Muscle layer of colon (tissue), 2 donors: ENCODE measurements around the gene B4GALT2.
A peak's percentile ranks its signal among the peaks of the same experiment; 100 is the strongest.

Source experiments
- H3K27ac ChIP-seq: one replicate; pipeline ENCODE4 v1.7.0; 2013; ENCODE audit warnings: low read depth, mild to moderate bottlenecking, low read length, moderate library complexity
- H3K27me3 ChIP-seq, 2 donors: one replicate each; pipeline ENCODE4 v1.7.0; 2013; ENCODE audit warnings: low read length in 2 of 2, mild to moderate bottlenecking in 2 of 2; ENCODE audit not compliant: insufficient read depth in 2 of 2, control insufficient read depth in 1 of 2
- H3K36me3 ChIP-seq: one replicate; pipeline ENCODE4 v1.7.0; 2013; ENCODE audit warnings: mild to moderate bottlenecking, low read length; ENCODE audit not compliant: insufficient read depth
- H3K4me1 ChIP-seq: one replicate; pipeline ENCODE4 v1.7.0; 2013; ENCODE audit warnings: mild to moderate bottlenecking, low read length; ENCODE audit not compliant: insufficient read depth
- H3K4me3 ChIP-seq, 2 donors: one replicate each; pipeline ENCODE4 v1.7.0; 2013; ENCODE audit warnings: low read length in 2 of 2, low read depth in 1 of 2, mild to moderate bottlenecking in 1 of 2, moderate library complexity in 1 of 2
- H3K9ac ChIP-seq: one replicate; pipeline ENCODE4 v1.7.0; 2013; ENCODE audit warnings: low read length
- H3K9me3 ChIP-seq: one replicate; pipeline ENCODE4 v1.7.0; 2013; ENCODE audit warnings: mild to moderate bottlenecking, low read length
- donor health status: abdominal sarcoma.
- donor health status: Adenocarcinoma of cecum.

The B4GALT2 gene

DNA sequence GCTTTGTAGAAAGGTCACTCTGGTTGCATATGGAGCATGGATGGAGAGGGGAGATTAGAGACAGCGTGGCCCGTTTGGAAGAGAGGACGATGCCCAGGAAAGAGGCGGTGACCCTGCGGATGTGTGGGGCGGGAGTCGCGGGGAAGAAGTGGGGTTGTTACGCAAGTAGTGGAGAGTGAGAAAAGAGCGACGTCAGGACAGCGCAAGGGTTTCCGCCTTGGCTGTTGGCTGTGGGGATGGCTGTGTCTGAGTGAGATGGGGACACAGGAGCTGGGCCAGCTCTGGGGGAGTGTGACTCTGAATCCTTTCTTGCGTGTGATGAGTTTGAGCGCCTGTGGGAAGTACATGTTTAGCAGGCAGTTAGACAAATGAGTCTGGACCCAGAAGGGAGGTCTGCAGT, 3.8 kb downstream of the B4GALT2 start:
- Histone ChIP-seq H3K9me3 (no peaks in the 10 kb centered on the region), H3K27ac (no peak overlapping the region), H3K9ac (no peak overlapping the region), H3K36me3 (peaks cover 14% of the 10 kb centered on the region), H3K27me3 (no peaks in the 10 kb centered on the region), H3K4me1 (peaks cover 22% of the 10 kb centered on the region), H3K4me3 (no peak overlapping the region)

DNA sequence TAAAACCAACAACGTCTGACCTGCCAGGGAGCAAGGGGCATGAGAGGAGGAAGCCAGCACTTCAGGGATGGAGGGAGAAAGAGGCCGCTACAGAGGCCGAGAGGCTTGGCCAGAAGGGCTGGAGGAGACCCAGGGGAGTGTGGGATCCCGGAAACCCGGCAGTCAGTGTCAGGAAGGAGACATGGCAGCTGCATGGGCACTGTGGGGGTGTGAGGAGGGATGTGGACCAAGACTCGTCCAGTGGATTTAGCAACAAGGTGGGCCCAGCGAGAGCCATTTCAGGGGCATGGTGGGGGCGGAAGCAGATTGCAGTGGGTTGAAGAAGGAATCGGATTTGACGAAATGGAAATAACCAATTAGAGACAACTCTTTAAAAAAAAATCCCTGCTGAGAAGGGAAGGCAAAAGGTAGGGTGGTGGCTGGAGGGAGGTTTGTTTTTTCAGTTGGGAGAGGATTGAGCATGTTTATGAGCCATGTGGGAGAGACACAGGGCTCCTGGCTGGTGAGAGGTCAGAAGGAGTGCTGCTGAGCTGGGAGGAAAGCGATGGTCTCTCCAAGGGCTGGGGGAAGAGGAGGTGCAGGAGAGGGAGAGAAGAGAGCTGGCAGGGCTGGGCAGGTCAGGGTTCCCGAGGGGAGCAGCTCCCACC, 4.4 kb downstream of the B4GALT2 start:
- Histone ChIP-seq H3K9ac (no peak overlapping the region), H3K27me3 (no peaks in the 10 kb centered on the region), H3K27ac (no peak overlapping the region), H3K9me3 (no peaks in the 10 kb centered on the region), H3K4me1 (peaks cover 16% of the 10 kb centered on the region), H3K36me3 (peaks cover 8% of the 10 kb centered on the region), H3K4me3 (no peak overlapping the region)

DNA sequence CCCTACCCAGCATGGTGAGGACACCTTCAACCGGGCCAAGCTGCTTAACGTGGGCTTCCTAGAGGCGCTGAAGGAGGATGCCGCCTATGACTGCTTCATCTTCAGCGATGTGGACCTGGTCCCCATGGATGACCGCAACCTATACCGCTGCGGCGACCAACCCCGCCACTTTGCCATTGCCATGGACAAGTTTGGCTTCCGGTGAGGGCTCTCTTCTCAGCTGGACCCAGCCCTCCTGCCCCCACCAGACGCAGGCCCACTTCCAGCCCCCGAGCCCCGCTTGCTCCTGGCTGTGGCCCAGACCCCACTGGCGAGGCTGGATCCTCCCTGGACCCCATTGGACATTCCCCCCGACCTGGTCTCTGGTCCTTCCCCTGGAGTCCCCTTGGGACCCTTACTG, 5.8 kb downstream of the B4GALT2 start:
- no peaks in the 10 kb centered on the region for H3K9me3 ChIP-seq
- no peak overlapping the region for H3K9ac ChIP-seq
- H3K4me3 ChIP-seq, result no peak overlapping the region
- H3K27ac ChIP-seq, result no peak overlapping the region
- H3K27me3 ChIP-seq, result no peaks in the 10 kb centered on the region
- peaks cover 8% of the 10 kb centered on the region for H3K36me3 ChIP-seq
- H3K4me1 ChIP-seq, result peaks cover 11% of the 10 kb centered on the region

DNA sequence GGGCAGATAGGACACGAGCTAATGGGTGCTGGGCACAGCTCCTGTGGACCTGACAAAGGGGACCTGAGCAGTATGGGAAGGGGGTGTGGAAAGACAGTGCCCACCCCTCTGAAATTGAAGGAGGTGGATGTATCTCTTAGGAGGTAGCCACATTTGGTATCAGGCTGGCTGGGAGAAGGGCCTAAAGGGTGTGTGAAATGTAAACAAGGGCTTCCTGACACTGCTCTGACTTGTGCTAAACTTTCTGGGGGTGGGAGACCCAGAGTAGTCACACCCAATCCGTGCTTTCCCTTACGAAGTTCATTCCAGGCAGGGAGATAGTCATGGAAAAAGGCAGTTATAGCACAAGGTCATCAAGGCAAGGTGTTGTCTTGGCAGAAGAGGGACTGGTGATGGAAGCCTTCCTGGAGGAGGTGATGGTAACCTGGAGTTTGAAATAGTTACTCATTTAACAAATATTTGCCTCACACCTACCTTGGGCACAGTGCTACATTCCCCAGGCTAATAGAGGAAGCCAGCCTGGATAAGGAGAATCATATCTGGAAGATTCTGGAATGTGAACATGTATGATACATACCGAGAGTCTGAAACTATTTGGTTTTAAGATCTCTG, 7.1 kb downstream of the B4GALT2 start:
- H3K4me3 ChIP-seq, result no peak overlapping the region
- peaks cover 8% of the 10 kb centered on the region for H3K36me3 ChIP-seq
- H3K9me3 ChIP-seq, result no peaks in the 10 kb centered on the region
- H3K27ac ChIP-seq, result no peak overlapping the region
- H3K9ac ChIP-seq, result no peak overlapping the region
- H3K4me1 ChIP-seq, result peaks cover 9% of the 10 kb centered on the region
- no peaks in the 10 kb centered on the region for H3K27me3 ChIP-seq

DNA sequence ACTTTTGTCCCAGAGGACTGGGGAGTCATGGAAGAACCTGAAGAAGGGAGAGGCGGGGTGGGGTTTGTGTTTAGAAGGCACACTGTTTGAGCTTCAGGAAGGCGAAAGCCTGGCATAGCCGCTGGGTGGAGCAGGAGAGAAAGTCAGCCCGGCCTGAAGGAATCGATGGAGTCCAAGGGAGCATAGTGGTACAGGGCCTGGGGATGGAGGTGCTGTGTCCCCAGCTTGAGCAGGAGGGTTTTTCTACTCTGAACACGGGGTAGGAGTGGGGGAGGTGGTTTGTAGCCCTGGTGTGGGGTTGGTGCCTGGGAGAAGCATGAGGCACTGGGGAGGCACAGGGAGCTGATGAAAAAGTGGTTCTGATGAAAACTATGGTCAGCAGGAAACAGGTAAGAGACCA, 7.7 kb downstream of the B4GALT2 start:
- Histone ChIP-seq H3K9ac (no peak overlapping the region), H3K36me3 (peaks cover 8% of the 10 kb centered on the region), H3K27ac (no peak overlapping the region), H3K4me3 (no peak overlapping the region), H3K27me3 (no peaks in the 10 kb centered on the region), H3K4me1 (peaks cover 11% of the 10 kb centered on the region), H3K9me3 (no peaks in the 10 kb centered on the region)

DNA sequence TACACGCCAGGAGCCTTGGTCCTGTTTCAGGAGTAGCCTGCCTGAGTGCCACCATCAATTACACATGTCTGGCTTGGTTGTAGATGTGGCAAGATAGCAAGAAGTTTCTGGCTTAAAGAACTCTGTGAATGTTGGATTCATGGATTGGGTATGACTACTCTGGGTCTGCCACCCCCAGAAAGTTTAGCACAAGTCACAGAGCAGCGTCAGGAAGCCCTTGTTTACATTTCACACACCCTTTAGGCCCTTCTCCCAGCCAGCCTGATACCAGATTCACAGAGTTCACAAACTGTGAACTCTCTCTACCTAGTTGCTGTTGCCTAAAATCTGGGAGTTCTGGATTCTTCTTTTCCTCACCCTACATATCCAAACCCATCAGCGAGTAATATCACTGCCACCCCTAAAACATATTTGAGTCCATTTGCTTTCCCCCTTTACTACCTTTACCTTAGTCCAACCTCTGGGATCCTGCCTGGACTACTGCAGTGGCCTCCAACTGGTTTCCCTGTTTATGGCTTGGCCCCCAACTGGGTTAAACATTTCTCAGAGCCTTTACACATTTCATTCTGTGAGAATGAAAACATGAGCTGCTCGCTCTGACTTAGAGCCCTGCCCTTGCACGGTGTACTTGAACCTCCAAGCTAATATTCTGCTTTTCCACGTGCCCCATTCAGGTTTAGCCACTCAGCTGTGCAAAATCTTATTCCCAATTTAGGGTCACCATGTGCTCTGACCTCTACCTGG, 8.3 kb downstream of the B4GALT2 start:
- H3K9ac ChIP-seq, result no peak overlapping the region

DNA sequence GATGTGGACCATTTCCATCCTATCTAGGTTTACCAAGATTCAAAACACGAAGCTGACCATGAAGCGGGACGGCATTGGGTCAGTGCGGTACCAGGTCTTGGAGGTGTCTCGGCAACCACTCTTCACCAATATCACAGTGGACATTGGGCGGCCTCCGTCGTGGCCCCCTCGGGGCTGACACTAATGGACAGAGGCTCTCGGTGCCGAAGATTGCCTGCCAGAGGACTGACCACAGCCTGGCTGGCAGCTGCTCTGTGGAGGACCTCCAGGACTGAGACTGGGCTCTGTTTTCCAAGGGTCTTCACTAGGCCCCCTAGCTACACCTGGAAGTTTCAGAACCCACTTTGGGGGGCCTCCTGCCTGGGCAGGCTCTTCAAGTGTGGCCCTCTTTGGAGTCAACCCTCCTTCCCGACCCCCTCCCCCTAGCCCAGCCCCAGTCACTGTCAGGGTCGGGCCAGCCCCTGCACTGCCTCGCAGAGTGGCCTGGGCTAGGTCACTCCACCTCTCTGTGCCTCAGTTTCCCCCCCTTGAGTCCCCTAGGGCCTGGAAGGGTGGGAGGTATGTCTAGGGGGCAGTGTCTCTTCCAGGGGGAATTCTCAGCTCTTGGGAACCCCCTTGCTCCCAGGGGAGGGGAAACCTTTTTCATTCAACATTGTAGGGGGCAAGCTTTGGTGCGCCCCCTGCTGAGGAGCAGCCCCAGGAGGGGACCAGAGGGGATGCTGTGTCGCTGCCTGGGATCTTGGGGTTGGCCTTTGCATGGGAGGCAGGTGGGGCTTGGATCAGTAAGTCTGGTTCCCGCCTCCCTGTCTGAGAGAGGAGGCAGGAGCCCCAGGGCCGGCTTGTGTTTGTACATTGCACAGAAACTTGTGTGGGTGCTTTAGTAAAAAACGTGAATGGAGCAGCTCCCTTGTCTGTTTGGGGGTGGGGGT, 11.5 kb downstream of the B4GALT2 start:
- Histone ChIP-seq H3K27ac (peak overlapping the region; percentile 75), H3K9ac (peak overlapping the region; percentile 57), H3K4me1 (peaks cover 16% of the 10 kb centered on the region), H3K36me3 (peaks cover 6% of the 10 kb centered on the region), H3K9me3 (no peaks in the 10 kb centered on the region), H3K27me3 (no peaks in the 10 kb centered on the region), H3K4me3 (peak overlapping the region; percentile 63 to 79)

More for the DNA sequence above, 8.3 kb downstream of the B4GALT2 start:
- H3K27me3 ChIP-seq, result no peaks in the 10 kb centered on the region
- peaks cover 15% of the 10 kb centered on the region for H3K4me1 ChIP-seq
- no peak overlapping the region for H3K4me3 ChIP-seq
- H3K27ac ChIP-seq, result no peak overlapping the region
- H3K9me3 ChIP-seq, result no peaks in the 10 kb centered on the region
- peaks cover 8% of the 10 kb centered on the region for H3K36me3 ChIP-seq

DNA sequence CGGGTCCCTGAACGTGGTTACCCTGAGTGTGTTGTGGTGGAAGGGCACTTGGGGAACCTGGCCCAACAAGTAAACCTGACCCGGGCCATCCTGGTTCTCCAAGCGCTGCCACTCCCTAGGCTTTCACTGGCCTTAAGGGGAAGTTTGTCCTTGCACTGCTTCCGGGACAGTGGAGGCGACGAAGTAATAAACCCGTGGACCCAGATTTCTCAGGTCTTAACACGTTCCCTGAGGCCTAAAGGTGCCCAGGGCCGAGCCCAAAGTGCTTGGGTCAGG, 12.1 kb downstream of the B4GALT2 start:
- H3K27me3 ChIP-seq, result no peaks in the 10 kb centered on the region
- no peaks in the 10 kb centered on the region for H3K9me3 ChIP-seq
- peaks cover under 1% of the 10 kb centered on the region for H3K36me3 ChIP-seq
- H3K4me3 ChIP-seq, result peak overlapping the region; percentile 63 to 79
- peaks cover 16% of the 10 kb centered on the region for H3K4me1 ChIP-seq
- peak overlapping the region; percentile 75 for H3K27ac ChIP-seq
- H3K9ac ChIP-seq, result peak overlapping the region; percentile 57

DNA sequence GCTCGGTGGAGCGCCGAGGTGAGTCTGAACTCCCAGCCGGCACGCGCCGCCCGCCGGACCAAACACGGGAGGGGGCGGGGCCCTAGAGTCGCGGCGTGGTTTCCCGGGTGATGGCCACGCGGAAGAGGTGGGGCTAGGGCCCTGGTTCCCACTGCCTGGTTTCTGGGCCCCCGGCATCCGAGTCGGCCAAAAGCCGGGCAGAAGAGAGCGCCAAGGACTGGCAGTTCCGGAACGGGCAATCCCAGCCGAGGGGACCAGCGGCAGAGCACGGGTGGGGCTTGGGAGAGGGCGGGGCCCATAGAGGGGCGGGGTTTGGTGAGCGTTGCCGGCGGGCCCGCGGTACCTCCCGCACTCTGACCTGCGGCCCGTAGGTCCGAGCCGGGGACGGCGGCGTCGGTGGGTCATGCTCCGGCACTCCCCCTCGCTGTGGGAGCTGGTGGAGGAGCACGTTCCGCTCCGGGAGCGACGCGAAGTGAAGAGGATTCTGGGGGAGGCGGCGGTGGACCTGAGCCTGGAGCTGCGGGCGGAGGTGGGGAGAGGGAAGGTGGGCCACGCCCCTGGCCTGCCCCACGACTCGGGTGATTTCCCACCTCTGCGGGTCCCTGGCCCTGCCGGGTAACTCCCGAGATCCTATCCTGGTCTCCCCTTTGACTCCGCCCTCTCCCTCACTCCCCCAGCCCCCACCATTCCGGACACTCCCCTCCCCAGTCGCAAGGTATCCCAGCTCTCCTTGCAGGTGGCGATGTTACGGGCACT, 12.6 kb downstream of the B4GALT2 start, which contains the start of gene CCDC24:
TSS of gene CCDC24 (plus strand) at position 124 of the 756 bp plus-strand sequence. CDS start at position 404, 280 bp downstream.
- Histone ChIP-seq H3K9me3 (no peaks in the 10 kb centered on the region), H3K36me3 (no peaks in the 10 kb centered on the region), H3K9ac (peak within 1 kb of the TSS; percentile 57), H3K4me3 (peak within 1 kb of the TSS; percentile 63 to 79), H3K4me1 (peaks cover 16% of the 10 kb centered on the region), H3K27ac (peak within 1 kb of the TSS; percentile 75), H3K27me3 (no peaks in the 10 kb centered on the region)

DNA sequence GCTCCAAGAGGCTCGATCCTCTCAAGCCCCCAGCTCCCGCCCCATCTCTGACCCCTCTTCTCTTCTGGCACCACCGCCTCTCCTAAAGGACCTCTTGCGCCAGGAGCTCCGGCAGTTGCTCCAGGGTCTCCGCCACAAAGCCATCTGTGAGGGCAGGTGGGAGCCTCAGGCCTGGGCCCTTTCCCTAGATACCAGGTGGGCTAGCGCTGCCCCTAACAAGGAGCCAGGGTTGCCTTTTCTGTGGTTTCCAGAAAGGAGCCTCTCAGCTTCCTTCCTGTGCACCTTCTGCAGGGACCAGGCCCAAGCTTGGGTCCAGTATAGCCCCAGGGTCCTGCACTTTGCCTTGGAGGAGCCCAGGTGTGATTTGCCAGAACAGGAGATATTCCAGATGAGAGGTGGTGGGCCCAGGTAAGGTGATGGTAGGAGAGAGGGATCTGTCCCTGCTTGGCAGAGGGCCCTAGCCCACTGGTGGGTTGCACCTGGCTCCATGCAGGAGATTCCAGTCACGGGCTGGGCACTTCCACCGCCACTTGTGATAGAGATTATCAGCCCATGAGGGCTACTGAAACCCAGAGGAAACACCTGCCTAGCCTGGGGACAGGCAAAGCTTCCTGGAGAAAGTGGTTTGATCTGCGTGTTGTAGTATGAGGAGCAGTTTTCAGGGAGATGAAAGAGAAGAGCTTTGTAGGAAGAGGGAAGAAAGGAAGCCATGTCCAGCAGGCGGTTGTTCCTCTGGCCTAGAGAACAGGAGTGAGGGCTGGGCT, 13.4 kb downstream of the B4GALT2 start:
- H3K4me3 ChIP-seq, result peak overlapping the region; percentile 63 to 79
- no peaks in the 10 kb centered on the region for H3K36me3 ChIP-seq
- H3K9me3 ChIP-seq, result no peaks in the 10 kb centered on the region
- H3K9ac ChIP-seq, result peak overlapping the region; percentile 57
- peaks cover 16% of the 10 kb centered on the region for H3K4me1 ChIP-seq
- H3K27me3 ChIP-seq, result no peaks in the 10 kb centered on the region
- H3K27ac ChIP-seq, result peak overlapping the region; percentile 75
